HG03520 (cell line): ENCODE data around the gene ANGPT4.
"Not testable (repeated sequence)": the region's sequence is repeated elsewhere in the genome, so short reads cannot be mapped to it uniquely, and the experiment has no call there.

Experiments used
- ATAC-seq: cut with Tn5 transposase; IDR thresholded peaks from one replicate; pipeline ENCODE4 v1.9.1; 2021; ENCODE audit warnings: mild to moderate bottlenecking, moderate library complexity; ENCODE audit not compliant: unreplicated experiment

ANGPT4 gene

GRCh38 chr20:878511-879307 lies 37.4 kb downstream of the ANGPT4 start:
- ATAC-seq, result no peak

- no peak for ATAC-seq
Observed at GRCh38 chr20:877814-878213, 38.3 kb downstream of the ANGPT4 start.

- no peak for ATAC-seq
Observed at GRCh38 chr20:875115-875514, 41.0 kb downstream of the ANGPT4 start.

- no peak for ATAC-seq
Observed at GRCh38 chr20:873875-874607, 42.1 kb downstream of the ANGPT4 start.

GRCh38 chr20:872855-873520 lies 43.1 kb downstream of the ANGPT4 start:
- ATAC-seq, result no peak

GRCh38 chr20:871948-872347 lies 44.2 kb downstream of the ANGPT4 start:
- no peak for ATAC-seq

GRCh38 chr20:871436-871835 lies 44.7 kb downstream of the ANGPT4 start:
- ATAC-seq, result no peak

- ATAC-seq, result no peak
Observed at GRCh38 chr20:870758-871157, 45.4 kb downstream of the ANGPT4 start.

- ATAC-seq, result no peak
Observed at GRCh38 chr20:869606-870005, 46.5 kb downstream of the ANGPT4 start.

GRCh38 chr20:868279-868678 lies 47.9 kb downstream of the ANGPT4 start:
- no peak for ATAC-seq

- no peak for ATAC-seq
Observed at GRCh38 chr20:865440-865839, 50.7 kb downstream of the ANGPT4 start.

GRCh38 chr20:860891-861290 lies 55.2 kb downstream of the ANGPT4 start:
- no peak for ATAC-seq

- no peak for ATAC-seq
Observed at GRCh38 chr20:859751-860231, 56.3 kb downstream of the ANGPT4 start.

GRCh38 chr20:858011-858410 lies 58.1 kb downstream of the ANGPT4 start:
- ATAC-seq, result no peak

- ATAC-seq, result no peak
Observed at GRCh38 chr20:856361-856775, 59.8 kb downstream of the ANGPT4 start.

GRCh38 chr20:855466-856360 lies 60.4 kb downstream of the ANGPT4 start:
- ATAC-seq, result no peak

GRCh38 chr20:854601-855000 lies 61.5 kb downstream of the ANGPT4 start:
- no peak for ATAC-seq

- no peak for ATAC-seq
Observed at GRCh38 chr20:853406-853996, 62.6 kb downstream of the ANGPT4 start.

GRCh38 chr20:848731-849130 lies 67.4 kb downstream of the ANGPT4 start:
- ATAC-seq, result not testable (repeated sequence)

GRCh38 chr20:848193-848592 lies 67.9 kb downstream of the ANGPT4 start:
- ATAC-seq, result no peak
